Measurements from ENCODE around the gene TDRD1.

Gene TDRD1

DNA sequence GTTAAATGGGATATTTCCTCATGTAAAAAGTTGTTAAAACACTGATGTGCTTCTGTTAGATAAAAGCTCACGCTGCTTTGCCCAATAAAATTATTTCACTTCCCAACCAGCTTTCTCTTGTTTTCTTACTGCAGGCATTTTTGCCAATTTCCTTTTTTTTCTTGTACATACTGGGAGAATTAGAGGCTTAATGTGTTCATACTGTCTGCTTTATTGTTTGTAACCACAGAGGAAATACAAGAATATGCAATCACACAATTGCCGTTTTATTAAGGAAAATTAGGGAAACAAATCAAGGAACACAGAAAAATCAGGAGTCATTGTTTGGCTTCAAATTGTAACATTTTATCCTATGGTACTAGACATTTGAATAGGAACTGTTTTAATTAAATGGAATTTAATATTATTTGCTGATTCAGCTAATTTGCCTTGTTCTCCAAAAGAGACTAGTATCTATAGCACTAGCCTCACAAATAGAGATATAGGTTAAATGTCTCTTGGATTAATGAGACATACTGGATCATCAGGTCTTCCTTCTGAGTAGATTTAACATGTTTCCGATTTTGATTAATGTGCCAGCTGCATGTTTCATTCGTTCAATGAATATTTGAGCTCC, 53.5 kb downstream of the TDRD1 start:
- Mint-ChIP-seq H3K4me1 (ENCODE audit: low read depth) (no peaks in the 10 kb centered on the region), H3K4me3 (no peak overlapping the region), H3K9me3 (no peaks in the 10 kb centered on the region), H3K27ac (no peak overlapping the region), H3K36me3 (ENCODE audit: low read depth) (no peaks in the 10 kb centered on the region), H3K27me3 (ENCODE audit: low read depth) (peaks cover 14% of the 10 kb centered on the region)

DNA sequence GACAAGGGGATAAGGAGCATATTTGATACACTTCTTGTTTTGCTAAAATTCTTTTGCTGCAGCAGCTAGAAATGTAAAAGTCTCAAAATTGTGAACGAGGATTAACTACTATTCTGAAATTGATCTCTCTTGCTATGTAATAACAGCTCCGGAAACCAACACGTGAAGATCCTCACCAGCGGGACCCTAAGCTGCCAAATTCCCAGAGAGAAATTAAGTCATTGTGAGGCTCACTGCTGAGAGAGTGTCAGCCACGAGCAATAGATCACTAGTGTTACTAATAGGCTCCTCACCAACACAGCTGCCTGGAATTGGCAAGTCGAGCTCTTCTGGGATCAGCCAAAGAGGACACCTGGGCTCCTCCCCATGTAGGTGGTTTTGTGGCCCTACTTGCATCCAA, 54.3 kb downstream of the TDRD1 start:
- peaks cover 14% of the 10 kb centered on the region for H3K27me3 Mint-ChIP-seq (ENCODE audit: low read depth)
- no peaks in the 10 kb centered on the region for H3K4me1 Mint-ChIP-seq (ENCODE audit: low read depth)
- H3K9me3 Mint-ChIP-seq: no peaks in the 10 kb centered on the region
- no peak overlapping the region for H3K27ac Mint-ChIP-seq
- H3K36me3 Mint-ChIP-seq (ENCODE audit: low read depth): no peaks in the 10 kb centered on the region
- H3K4me3 Mint-ChIP-seq: no peak overlapping the region

DNA sequence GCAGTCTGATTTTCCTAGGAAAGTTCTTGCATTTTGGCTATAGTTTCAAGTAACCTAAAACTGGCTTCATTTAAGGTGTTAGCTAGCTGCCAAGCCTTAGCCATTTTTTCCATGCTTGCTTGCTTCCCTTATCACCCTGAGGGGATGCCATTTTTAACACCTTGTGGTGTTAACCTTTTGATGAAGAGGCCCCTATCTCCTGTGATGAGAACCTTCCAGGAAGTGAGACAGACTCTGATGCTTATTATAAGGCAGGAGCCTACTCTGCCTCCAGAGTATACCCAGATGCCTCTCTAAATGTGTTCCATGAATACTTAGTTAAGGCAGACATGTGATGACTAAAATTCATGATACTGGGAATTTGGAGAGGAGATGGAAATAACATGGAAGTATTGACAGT, 55.0 kb downstream of the TDRD1 start:
- Mint-ChIP-seq H3K27ac (no peak overlapping the region), H3K36me3 (ENCODE audit: low read depth) (no peaks in the 10 kb centered on the region), H3K4me3 (no peak overlapping the region), H3K27me3 (ENCODE audit: low read depth) (peaks cover 21% of the 10 kb centered on the region), H3K4me1 (ENCODE audit: low read depth) (no peaks in the 10 kb centered on the region), H3K9me3 (no peaks in the 10 kb centered on the region)

DNA sequence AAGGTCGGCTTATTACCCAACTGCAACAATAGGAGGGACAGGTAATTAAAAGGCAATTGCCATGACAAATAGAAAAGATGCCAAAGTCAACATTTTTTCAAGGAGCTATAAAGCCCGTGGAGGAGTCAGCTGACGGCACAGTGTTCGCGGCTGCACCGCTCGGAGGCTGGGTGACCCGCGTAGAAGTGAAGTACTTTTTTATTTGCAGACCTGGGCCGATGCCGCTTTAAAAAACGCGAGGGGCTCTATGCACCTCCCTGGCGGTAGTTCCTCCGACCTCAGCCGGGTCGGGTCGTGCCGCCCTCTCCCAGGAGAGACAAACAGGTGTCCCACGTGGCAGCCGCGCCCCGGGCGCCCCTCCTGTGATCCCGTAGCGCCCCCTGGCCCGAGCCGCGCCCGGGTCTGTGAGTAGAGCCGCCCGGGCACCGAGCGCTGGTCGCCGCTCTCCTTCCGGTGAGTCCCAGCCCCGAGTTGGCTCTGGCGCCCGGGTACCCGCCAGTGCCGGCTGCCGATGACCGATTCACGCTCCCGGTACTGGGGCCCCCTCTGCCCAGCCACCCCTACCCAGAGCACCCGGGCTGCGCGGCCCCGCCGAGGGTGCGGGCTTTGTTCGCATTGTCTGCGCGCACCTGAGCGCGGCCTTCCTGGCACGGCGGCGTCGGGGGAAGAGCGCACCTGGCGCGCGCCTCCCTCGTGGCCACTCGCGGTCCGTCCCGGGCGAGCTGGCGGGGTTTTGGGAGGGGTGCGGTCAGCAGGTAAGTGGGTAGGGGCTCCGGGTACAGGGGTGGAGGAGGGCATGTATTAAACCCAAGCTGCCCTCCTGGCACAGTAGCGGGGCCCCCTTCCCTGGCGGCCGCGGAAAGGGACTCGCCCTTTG, 60.2 kb downstream of the TDRD1 start, which contains the start of gene VWA2:
Gene VWA2, plus strand, starts transcription at position 138 of the 877 bp plus-strand sequence. CDS start 9,460 bp downstream, outside the sequence.
- Mint-ChIP-seq H3K36me3 (ENCODE audit: low read depth) (no peaks in the 10 kb centered on the region), H3K9me3 (no peaks in the 10 kb centered on the region), H3K4me1 (ENCODE audit: low read depth) (no peaks in the 10 kb centered on the region), H3K27me3 (ENCODE audit: low read depth) (peaks cover 58% of the 10 kb centered on the region), H3K27ac (no peak within 1 kb of the TSS), H3K4me3 (no peak within 1 kb of the TSS)

DNA sequence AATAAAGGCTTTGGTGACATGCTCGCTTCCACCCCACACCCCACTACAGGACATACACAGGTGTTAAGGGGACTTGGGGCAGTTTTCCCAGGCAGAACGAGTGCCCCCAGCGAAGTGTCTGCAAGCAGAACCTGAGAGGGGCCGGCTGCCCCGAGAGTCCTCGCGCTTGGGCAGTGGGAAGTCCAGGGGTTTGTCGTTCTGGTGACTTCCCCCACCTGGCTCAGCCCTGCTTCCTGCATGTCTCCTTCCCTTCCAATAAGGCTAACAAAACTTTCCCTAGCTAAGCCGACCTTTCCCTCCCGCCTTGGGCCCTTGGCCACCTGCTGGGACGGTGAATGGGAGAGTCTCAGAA, 60.8 kb downstream of the TDRD1 start:
- Mint-ChIP-seq H3K27ac (no peak overlapping the region), H3K4me1 (ENCODE audit: low read depth) (no peaks in the 10 kb centered on the region), H3K9me3 (no peaks in the 10 kb centered on the region), H3K36me3 (ENCODE audit: low read depth) (no peaks in the 10 kb centered on the region), H3K27me3 (ENCODE audit: low read depth) (peaks cover 59% of the 10 kb centered on the region), H3K4me3 (no peak overlapping the region)

DNA sequence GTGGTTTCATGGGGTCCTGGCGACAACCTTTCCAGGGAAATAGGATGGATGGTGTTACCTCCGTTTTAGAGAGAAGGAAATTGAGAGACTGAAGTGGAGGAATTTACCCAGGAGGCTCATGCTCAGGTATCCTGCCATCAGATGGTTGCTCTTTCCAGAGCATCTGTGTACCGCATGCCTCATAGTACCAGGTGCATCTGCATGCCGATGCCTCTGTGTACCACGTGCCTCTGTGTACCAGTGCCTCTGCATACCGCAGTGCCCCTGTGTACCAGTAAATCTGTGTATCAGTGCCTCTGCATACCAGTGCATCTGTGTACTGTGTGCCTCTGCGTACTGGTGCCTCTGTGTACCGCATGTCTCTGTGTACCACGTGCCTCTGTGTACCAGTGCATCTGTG, 63.1 kb downstream of the TDRD1 start:
- Mint-ChIP-seq H3K27me3 (ENCODE audit: low read depth) (peaks cover 63% of the 10 kb centered on the region), H3K4me3 (no peak overlapping the region), H3K27ac (no peak overlapping the region), H3K36me3 (ENCODE audit: low read depth) (no peaks in the 10 kb centered on the region), H3K9me3 (no peaks in the 10 kb centered on the region), H3K4me1 (ENCODE audit: low read depth) (no peaks in the 10 kb centered on the region)

DNA sequence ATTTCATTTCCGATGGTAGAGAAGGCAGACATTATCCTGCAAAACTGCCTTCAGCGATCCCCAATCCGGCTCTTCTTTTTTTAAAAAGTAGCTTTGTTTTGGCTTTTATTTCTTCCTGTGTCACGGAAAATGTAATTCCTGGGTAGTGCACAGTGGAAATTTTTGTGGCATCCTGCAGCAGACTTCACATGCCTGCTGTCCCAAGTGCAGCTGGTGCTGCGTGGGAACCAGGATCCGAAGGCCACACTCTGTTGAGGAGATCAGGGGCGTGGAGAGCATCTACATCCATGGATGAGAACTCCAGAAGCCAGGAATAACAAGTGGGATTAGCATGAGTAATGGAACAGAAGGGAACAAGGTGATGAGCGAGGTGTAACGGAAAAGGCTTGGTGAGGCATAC, 64.5 kb downstream of the TDRD1 start:
- Mint-ChIP-seq H3K4me1 (ENCODE audit: low read depth) (no peaks in the 10 kb centered on the region), H3K36me3 (ENCODE audit: low read depth) (no peaks in the 10 kb centered on the region), H3K4me3 (no peak overlapping the region), H3K9me3 (no peaks in the 10 kb centered on the region), H3K27me3 (ENCODE audit: low read depth) (peaks cover 51% of the 10 kb centered on the region), H3K27ac (no peak overlapping the region)

DNA sequence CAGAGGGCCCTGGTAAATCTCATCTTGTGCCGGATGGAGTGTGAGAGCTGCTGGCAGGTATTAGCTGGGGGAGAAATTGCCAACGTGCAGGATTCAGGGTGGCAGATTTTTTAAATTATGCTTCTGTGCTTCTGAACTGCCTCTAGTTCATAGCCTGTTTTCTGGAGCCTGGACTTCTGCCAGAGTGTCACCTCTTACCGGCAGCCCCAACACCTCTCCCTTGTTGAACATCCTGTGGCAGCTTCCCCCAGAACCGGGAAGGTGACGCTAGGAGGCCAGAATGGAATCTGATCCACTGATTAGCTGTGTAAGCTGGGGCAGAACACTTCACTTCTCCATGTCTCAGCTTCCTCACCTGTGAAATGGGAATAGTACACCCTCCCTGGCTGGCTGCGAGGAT, 65.0 kb downstream of the TDRD1 start:
- no peak overlapping the region for H3K27ac Mint-ChIP-seq
- H3K36me3 Mint-ChIP-seq (ENCODE audit: low read depth): no peaks in the 10 kb centered on the region
- H3K9me3 Mint-ChIP-seq: no peaks in the 10 kb centered on the region
- H3K27me3 Mint-ChIP-seq (ENCODE audit: low read depth): peaks cover 46% of the 10 kb centered on the region
- H3K4me1 Mint-ChIP-seq (ENCODE audit: low read depth): no peaks in the 10 kb centered on the region
- H3K4me3 Mint-ChIP-seq: no peak overlapping the region

DNA sequence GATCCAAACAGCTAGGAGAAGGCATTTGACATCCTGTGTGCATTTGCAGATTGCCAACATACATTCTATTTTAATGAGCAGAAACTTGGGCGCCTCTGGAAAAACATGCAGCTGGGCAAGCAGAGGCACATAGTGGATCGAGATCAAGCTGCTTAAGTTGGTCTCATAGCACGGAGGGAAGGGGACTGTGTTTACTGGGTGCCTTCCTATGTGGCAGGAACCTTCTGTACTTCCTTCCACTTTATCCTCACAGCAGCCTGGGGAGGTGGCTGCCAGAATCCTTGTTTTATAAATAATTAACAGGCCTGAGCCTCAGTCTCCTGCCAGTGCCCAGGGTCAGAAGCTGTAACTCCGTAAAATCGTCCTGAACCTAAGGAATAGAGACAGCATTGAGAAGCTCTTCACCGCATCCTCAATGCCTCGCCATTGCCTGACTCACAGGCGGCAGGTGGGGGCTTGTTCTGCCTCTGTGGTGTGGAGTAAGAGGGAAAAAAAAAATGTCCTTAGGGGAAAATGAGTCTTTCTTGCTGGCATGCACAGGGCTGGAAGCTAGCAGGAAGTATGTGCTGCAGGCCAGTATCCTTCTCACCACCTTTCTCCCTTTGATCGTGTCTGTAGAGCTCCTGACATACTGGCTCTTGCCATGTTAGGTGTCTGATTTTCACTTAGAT, 66.1 kb downstream of the TDRD1 start:
- Mint-ChIP-seq H3K36me3 (ENCODE audit: low read depth) (no peaks in the 10 kb centered on the region), H3K27ac (no peak overlapping the region), H3K27me3 (ENCODE audit: low read depth) (peaks cover 42% of the 10 kb centered on the region), H3K4me1 (ENCODE audit: low read depth) (no peaks in the 10 kb centered on the region), H3K4me3 (no peak overlapping the region), H3K9me3 (no peaks in the 10 kb centered on the region)

DNA sequence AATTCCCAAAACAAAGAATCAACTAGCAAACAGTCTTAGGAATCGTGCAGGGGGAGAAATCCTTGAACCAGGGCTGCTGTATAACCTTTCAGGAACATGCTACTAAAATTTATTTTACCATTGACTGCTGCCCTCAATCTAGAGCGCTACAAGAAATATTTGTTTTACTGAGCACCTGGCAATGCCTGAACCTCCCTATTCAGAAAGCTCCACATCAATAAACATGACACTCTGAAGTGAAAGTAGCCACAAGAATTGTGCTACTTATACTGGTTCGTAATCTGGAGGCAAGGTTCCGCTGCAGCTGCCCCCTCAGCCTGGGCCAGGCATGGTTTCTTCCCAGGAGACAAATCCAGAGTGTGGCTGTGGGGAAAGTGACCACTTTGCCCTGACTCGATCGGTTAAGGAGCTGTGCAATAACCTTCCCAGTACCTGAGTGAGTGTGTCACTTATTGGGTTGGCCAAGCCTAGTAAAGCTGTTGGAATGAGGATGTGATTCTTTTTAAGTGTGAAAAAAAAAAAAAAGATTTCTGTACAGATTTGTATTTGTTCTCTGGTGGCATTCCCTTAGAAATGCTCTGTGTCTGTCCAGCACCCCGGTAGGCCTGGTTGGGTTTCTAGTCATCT, 67.6 kb downstream of the TDRD1 start:
- H3K4me1 Mint-ChIP-seq (ENCODE audit: low read depth): no peaks in the 10 kb centered on the region

DNA sequence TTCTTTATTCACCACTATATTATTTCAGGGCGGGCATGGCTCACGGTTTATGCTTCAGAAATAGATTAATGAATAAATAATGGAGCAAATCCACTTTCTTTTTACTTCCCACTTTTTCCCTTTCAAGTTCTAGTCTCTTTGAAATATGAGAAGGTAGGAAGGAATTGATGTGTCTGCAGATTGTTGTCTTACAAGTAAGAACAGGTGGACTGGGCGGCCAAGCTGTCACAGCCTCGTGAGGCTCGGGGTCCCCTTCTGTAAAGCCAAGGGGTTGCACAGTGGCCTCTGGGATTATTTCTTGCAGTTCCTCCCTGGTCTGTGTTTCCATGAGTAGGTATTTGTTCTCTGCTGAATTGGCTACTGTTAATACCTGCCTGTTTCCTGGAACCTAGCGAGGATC, 71.1 kb downstream of the TDRD1 start:
- Mint-ChIP-seq H3K36me3 (ENCODE audit: low read depth) (peaks cover 2% of the 10 kb centered on the region), H3K4me1 (ENCODE audit: low read depth) (no peaks in the 10 kb centered on the region), H3K27ac (no peak overlapping the region), H3K27me3 (ENCODE audit: low read depth) (peaks cover 3% of the 10 kb centered on the region), H3K4me3 (no peak overlapping the region), H3K9me3 (peaks cover 5% of the 10 kb centered on the region)

More for the DNA sequence above, 67.6 kb downstream of the TDRD1 start:
- peaks cover 29% of the 10 kb centered on the region for H3K27me3 Mint-ChIP-seq (ENCODE audit: low read depth)
- no peak overlapping the region for H3K4me3 Mint-ChIP-seq
- H3K36me3 Mint-ChIP-seq (ENCODE audit: low read depth): no peaks in the 10 kb centered on the region
- no peaks in the 10 kb centered on the region for H3K9me3 Mint-ChIP-seq
- H3K27ac Mint-ChIP-seq: no peak overlapping the region

DNA sequence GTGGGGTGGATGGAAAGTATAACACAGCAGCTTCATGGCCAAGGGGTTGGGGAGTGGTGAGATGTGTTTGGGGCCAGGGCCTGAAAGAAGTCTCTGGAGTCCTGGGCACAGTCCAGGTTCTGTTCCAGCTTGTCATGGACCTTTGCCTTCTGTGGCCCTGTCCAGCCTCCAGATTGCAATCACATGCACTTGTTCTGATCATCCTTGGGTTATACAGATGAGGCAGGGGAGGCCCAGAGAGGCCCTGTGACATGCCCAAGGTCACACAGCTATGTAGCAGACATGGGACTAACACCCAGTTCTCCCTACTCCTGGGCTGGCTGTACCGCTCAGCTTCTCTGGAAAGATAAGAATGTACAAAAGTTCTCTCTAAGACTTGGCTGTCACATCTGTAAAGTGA, 71.6 kb downstream of the TDRD1 start:
- Mint-ChIP-seq H3K9me3 (peaks cover 5% of the 10 kb centered on the region), H3K4me3 (no peak overlapping the region), H3K4me1 (ENCODE audit: low read depth) (no peaks in the 10 kb centered on the region), H3K27ac (no peak overlapping the region), H3K36me3 (ENCODE audit: low read depth) (peaks cover 2% of the 10 kb centered on the region), H3K27me3 (ENCODE audit: low read depth) (no peaks in the 10 kb centered on the region)

DNA sequence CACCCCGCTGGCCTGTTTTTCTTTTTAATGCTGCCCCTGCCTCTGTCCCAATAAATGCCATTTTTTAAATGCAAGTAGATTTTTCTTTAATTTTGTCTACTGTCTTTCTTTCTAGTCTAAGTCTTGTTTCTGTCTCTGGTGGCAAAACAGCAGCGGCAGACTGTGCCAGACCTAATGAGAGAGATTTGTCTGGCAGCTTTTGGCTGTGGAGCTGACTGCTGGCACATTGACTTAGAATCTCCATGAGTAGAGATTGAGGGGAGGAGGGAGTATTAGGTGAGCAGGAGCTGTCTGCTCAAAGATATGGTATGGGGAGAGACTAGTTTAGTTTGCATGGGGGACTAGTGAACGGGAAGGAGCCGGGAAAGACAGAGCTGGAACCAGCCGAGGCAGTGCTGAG, 72.9 kb downstream of the TDRD1 start:
- peaks cover 5% of the 10 kb centered on the region for H3K9me3 Mint-ChIP-seq
- H3K4me3 Mint-ChIP-seq: no peak overlapping the region
- no peaks in the 10 kb centered on the region for H3K4me1 Mint-ChIP-seq (ENCODE audit: low read depth)
- H3K27me3 Mint-ChIP-seq (ENCODE audit: low read depth): no peaks in the 10 kb centered on the region
- H3K36me3 Mint-ChIP-seq (ENCODE audit: low read depth): peaks cover 2% of the 10 kb centered on the region
- H3K27ac Mint-ChIP-seq: no peak overlapping the region

DNA sequence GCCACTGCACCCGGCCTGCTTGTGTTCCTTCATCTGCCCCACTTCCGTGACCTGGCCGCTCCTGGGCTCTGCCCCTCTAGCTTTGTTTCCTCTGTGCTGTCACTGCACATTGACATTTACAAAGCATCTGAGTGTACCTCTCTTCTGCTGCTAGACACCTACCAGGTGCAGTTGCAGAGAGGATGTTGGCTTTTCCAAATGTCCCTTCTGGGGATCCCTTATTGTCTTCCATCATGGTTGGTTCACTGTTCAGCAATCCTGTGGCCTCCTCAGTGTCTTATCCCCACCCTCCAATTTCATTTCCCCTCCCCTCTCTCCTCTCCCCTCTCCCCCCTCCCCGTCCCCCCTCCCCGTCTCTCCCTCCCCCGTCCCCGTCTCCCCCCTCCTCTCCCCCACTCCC, 73.7 kb downstream of the TDRD1 start:
- Mint-ChIP-seq H3K4me3 (no peak overlapping the region), H3K9me3 (peaks cover 5% of the 10 kb centered on the region), H3K27ac (no peak overlapping the region), H3K36me3 (ENCODE audit: low read depth) (peaks cover 2% of the 10 kb centered on the region), H3K27me3 (ENCODE audit: low read depth) (no peaks in the 10 kb centered on the region), H3K4me1 (ENCODE audit: low read depth) (no peaks in the 10 kb centered on the region)

Measured in T-helper 1 cell treated with Interleukin-12 subunit alpha and Interleukin-12 subunit beta and Interleukin-4 antibody, amounts not matched to agents 30 μg/mL and 1 μg/mL, for 36 hours (primary cell).